Measurements from ENCODE around the gene COMMD10. TPM values are rescaled to one million over a fixed set of nuclear protein-coding genes. Genes with fewer than 3 reads are reported as not detected.

The COMMD10 gene
- polyA plus RNA-seq, 4 donors: 38.4 to 75.5 (median 58.7) TPM

GRCh38 chr5:116280149-116280803, 195.5 kb downstream of the COMMD10 start:
- DNase-seq (ENCODE audit: low read depth in 4 of 4, low spot score in 3 of 4): no peak

GRCh38 chr5:116281309-116281708, 196.5 kb downstream of the COMMD10 start:
- no peak for DNase-seq (ENCODE audit: low read depth in 4 of 4, low spot score in 3 of 4)

GRCh38 chr5:116288524-116288923, 203.7 kb downstream of the COMMD10 start:
- no peak for DNase-seq (ENCODE audit: low read depth in 4 of 4, low spot score in 3 of 4)

GRCh38 chr5:116289276-116289675, 204.5 kb downstream of the COMMD10 start:
- no peak for DNase-seq (ENCODE audit: low read depth in 4 of 4, low spot score in 3 of 4)

GRCh38 chr5:116291271-116291670, 206.4 kb downstream of the COMMD10 start:
- DNase-seq (ENCODE audit: low read depth in 4 of 4, low spot score in 3 of 4): no peak

GRCh38 chr5:116292321-116292720, 207.5 kb downstream of the COMMD10 start:
- DNase-seq (ENCODE audit: low read depth in 4 of 4, low spot score in 3 of 4): no peak

- DNase-seq (ENCODE audit: low read depth in 4 of 4, low spot score in 3 of 4): no peak
Observed at GRCh38 chr5:116296335-116297072, 211.7 kb downstream of the COMMD10 start.

- DNase-seq (ENCODE audit: low read depth in 4 of 4, low spot score in 3 of 4): no peak
Observed at GRCh38 chr5:116297296-116297814, 212.5 kb downstream of the COMMD10 start.

GRCh38 chr5:116299746-116300640, 215.2 kb downstream of the COMMD10 start:
- peak; percentile 36 to 58 (median 46) for DNase-seq (ENCODE audit: low read depth in 4 of 4, low spot score in 3 of 4)

GRCh38 chr5:116301110-116301509, 216.3 kb downstream of the COMMD10 start:
- DNase-seq (ENCODE audit: low read depth in 4 of 4, low spot score in 3 of 4): no peak

- DNase-seq (ENCODE audit: low read depth in 4 of 4, low spot score in 3 of 4): no peak
Observed at GRCh38 chr5:116303340-116303739, 218.5 kb downstream of the COMMD10 start.

- DNase-seq (ENCODE audit: low read depth in 4 of 4, low spot score in 3 of 4): no peak
Observed at GRCh38 chr5:116303810-116304209, 219.0 kb downstream of the COMMD10 start.

- no peak for DNase-seq (ENCODE audit: low read depth in 4 of 4, low spot score in 3 of 4)
Observed at GRCh38 chr5:116305899-116306298, 221.1 kb downstream of the COMMD10 start.

GRCh38 chr5:116306846-116307245, 222.0 kb downstream of the COMMD10 start:
- DNase-seq (ENCODE audit: low read depth in 4 of 4, low spot score in 3 of 4): no peak

- no peak for DNase-seq (ENCODE audit: low read depth in 4 of 4, low spot score in 3 of 4)
Observed at GRCh38 chr5:116308391-116308790, 223.6 kb downstream of the COMMD10 start.

- DNase-seq (ENCODE audit: low read depth in 4 of 4, low spot score in 3 of 4): no peak
Observed at GRCh38 chr5:116313366-116313765, 228.5 kb downstream of the COMMD10 start.

GRCh38 chr5:116315531-116315930, 230.7 kb downstream of the COMMD10 start:
- DNase-seq (ENCODE audit: low read depth in 4 of 4, low spot score in 3 of 4): no peak

- no peak for DNase-seq (ENCODE audit: low read depth in 4 of 4, low spot score in 3 of 4)
Observed at GRCh38 chr5:116318091-116318854, 233.4 kb downstream of the COMMD10 start.

GRCh38 chr5:116320486-116320885, 235.7 kb downstream of the COMMD10 start:
- DNase-seq (ENCODE audit: low read depth in 4 of 4, low spot score in 3 of 4): no peak

GRCh38 chr5:116329503-116329902, 244.7 kb downstream of the COMMD10 start:
- no peak for DNase-seq (ENCODE audit: low read depth in 4 of 4, low spot score in 3 of 4)
